Neural cell (in vitro differentiated cells): ENCODE data around the gene ERCC3. TPM values are rescaled to one million over a fixed set of nuclear protein-coding genes. Genes with fewer than 3 reads are reported as not detected.

Source experiments
- H2AFZ ChIP-seq: fragments of 200-600, 300-800 bp; sonication (generic), shearing (Covaris generic); 2 replicates; pipeline ENCODE4 v1.6.0; 2014; ENCODE audit warnings: low read depth, mild to moderate bottlenecking, antibody characterized with exemption, low read length, moderate library complexity
- H3F3A ChIP-seq: fragments of 200-600 bp; shearing (Covaris generic); 2 replicates; pipeline ENCODE4 v1.6.1; 2016; ENCODE audit warnings: mild to moderate bottlenecking, moderate library complexity, mixed read lengths, antibody characterized with exemption, low read length; ENCODE audit not compliant: insufficient read depth, poor library complexity, severe bottlenecking
- H3K27ac ChIP-seq: fragments of 200-600, 300-800 bp; sonication (generic), shearing (Covaris generic); 2 replicates; pipeline ENCODE4 v1.5.1; 2014; ENCODE audit warnings: mild to moderate bottlenecking, low read length, moderate library complexity
- H3K27me3 ChIP-seq: fragments of 300-800, 200-600 bp; sonication (generic), shearing (Covaris generic); 2 replicates; pipeline ENCODE4 v1.6.0; 2014; ENCODE audit warnings: mild to moderate bottlenecking, low read depth, low read length, moderate library complexity; ENCODE audit not compliant: insufficient read depth
- H3K36me3 ChIP-seq: fragments of 300-800, 200-600 bp; sonication (generic), shearing (Covaris generic); 2 replicates; pipeline ENCODE4 v1.5.1; 2014; ENCODE audit warnings: mild to moderate bottlenecking, antibody characterized with exemption, low read length, moderate library complexity; ENCODE audit not compliant: insufficient read depth
- H3K4me2 ChIP-seq: fragments of 300-800, 200-600 bp; sonication (generic), shearing (Covaris generic); 2 replicates; pipeline ENCODE4 v1.6.0; 2014; ENCODE audit warnings: mild to moderate bottlenecking, low read length
- H3K4me3 ChIP-seq: fragments of 300-800, 200-600 bp; sonication (generic), shearing (Covaris generic); 2 replicates; pipeline ENCODE4 v1.5.1; 2014; ENCODE audit warnings: mild to moderate bottlenecking, low read length, moderate library complexity
- H3K79me2 ChIP-seq: fragments of 200-600 bp; shearing (Covaris generic); replicated peaks from 2 replicates; pipeline ENCODE4 v1.6.0; 2014; ENCODE audit warnings: mild to moderate bottlenecking, low read length, moderate library complexity; ENCODE audit not compliant: insufficient read depth
- H3K9ac ChIP-seq: fragments of 300-800, 200-600 bp; sonication (generic), shearing (Covaris generic); 2 replicates; pipeline ENCODE4 v1.6.1; 2016; ENCODE audit warnings: mild to moderate bottlenecking, low read length, mixed read lengths
- H3K9me2 ChIP-seq: fragments of 200-600 bp; shearing (Covaris generic); 2 replicates; pipeline ENCODE4 v1.6.1; 2016; ENCODE audit warnings: mild to moderate bottlenecking, low read length, mixed read lengths; ENCODE audit not compliant: insufficient read depth
- H3K9me3 ChIP-seq: fragments of 200-600, 300-800 bp; sonication (generic), shearing (Covaris generic); 2 replicates; pipeline ENCODE4 v1.6.1; 2016; ENCODE audit warnings: mild to moderate bottlenecking, mixed run types, low read length, moderate library complexity, mixed read lengths
- H4K20me1 ChIP-seq: fragments of 200-600 bp; shearing (Covaris generic); 2 replicates; pipeline ENCODE4 v1.6.1; 2016; ENCODE audit warnings: mild to moderate bottlenecking, mixed run types; ENCODE audit not compliant: insufficient read depth
- EP300 ChIP-seq: fragments of 450-650 bp; conservative IDR thresholded peaks from 2 replicates; pipeline ENCODE4 v1.6.1; 2014; ENCODE audit warnings: antibody characterized with exemption, mild to moderate bottlenecking, moderate library complexity; ENCODE audit not compliant: poor library complexity, severe bottlenecking
- EZH2 ChIP-seq: fragments of 200-600, 300-800 bp; shearing (Covaris generic), sonication (generic); IDR thresholded peaks from 2 replicates; pipeline ENCODE4 v1.6.1; 2014; ENCODE audit warnings: antibody characterized with exemption, low read length, borderline replicate concordance, mild to moderate bottlenecking; ENCODE audit not compliant: insufficient read depth, poor library complexity, severe bottlenecking
- MXI1 ChIP-seq: fragments of 450-650 bp; conservative IDR thresholded peaks from 2 replicates; pipeline ENCODE4 v1.6.1; 2014; ENCODE audit warnings: antibody characterized with exemption, mild to moderate bottlenecking; ENCODE audit not compliant: poor library complexity, severe bottlenecking
- POLR2AphosphoS5 ChIP-seq: IDR thresholded peaks from 2 replicates; pipeline ENCODE4 v1.6.1; 2012
- RAD21 ChIP-seq: fragments of 450-650 bp; conservative IDR thresholded peaks from 2 replicates; pipeline ENCODE4 v1.6.1; 2014; ENCODE audit warnings: antibody characterized with exemption, mild to moderate bottlenecking, moderate library complexity
- SMC3 ChIP-seq: fragments of 450-650 bp; conservative IDR thresholded peaks from 2 replicates; pipeline ENCODE4 v1.6.1; 2014; ENCODE audit warnings: antibody characterized with exemption, mild to moderate bottlenecking, moderate library complexity; ENCODE audit not compliant: poor library complexity
- TAF1 ChIP-seq: IDR thresholded peaks from 2 replicates; pipeline ENCODE4 v1.6.1; 2012; ENCODE audit warnings: low read depth
- polyA plus RNA-seq: library from polyadenylated mRNA; depleted of rRNA; stranded (reverse); fragments of >200 nt; gene quantifications from 2 replicates; pipeline ENCODE4 v1.2.3, GENCODE V29; 2014
- TF ChIP-seq, protein P1 (sequence below): IDR thresholded peaks from 2 replicates; pipeline ENCODE4 v1.6.1; 2012; ENCODE audit warnings: borderline replicate concordance
- TF ChIP-seq, protein P2 (sequence below): fragments of 450-650 bp; IDR thresholded peaks from 2 replicates; pipeline ENCODE4 v1.5.1; 2014; ENCODE audit warnings: antibody characterized with exemption, mild to moderate bottlenecking, moderate library complexity; ENCODE audit not compliant: poor library complexity, severe bottlenecking

Gene ERCC3
- polyA plus RNA-seq, 1 donor from 2014 or later, result 112 TPM

DNA sequence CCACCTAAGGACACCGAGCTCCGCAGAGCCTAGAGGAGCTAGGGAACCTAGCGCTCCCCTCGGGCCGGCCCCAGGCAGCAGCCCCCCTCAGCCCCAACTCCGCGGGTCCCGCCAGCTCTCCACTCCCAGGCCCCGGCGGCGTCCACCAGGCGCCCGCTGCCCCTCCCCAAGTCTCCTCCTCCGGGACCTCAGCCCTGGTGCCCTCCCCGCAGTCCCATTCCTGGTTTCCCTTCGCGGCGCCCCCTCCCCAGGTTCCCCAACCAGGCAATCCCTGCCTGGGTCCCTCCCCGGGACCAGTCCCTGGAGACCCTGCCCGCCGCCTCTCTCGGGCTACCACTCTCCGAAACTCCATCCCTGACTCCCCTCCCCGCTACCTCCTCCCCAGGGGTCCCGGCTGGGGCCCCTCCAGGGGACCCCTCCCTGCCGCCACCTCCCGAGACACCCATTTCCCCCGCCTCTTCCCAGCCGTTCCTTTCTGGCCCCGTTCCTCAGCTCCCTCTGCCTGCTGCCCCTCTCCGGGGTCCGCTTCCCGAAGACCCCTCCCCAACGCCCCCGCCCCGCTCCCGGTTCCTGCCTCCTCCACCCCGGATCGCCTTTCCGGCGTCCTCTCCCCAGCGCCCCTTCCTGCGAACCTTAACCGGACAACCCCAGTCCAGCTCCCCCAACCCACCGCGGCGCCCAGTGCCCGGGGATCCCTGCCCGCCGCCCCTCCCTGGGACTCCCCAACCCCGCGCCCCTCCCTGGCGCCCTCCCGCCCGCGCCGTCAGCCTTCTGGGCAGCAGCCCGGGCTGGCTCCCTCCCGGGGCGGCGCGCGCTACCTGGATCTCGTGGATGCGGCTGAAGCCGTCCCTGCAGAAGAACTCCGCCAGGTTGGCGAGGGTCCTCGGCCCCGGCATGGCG lies 74.5 kb downstream of the ERCC3 start:
- peaks cover 23% of the 10 kb centered on the region for H3K27me3 ChIP-seq
- H2AFZ ChIP-seq, result peak overlapping the region; percentile 65
- H4K20me1 ChIP-seq, result no peaks in the 10 kb centered on the region
- H3K27ac ChIP-seq, result no peak overlapping the region
- H3K79me2 ChIP-seq, result peaks cover 9% of the 10 kb centered on the region
- H3K9me3 ChIP-seq, result no peaks in the 10 kb centered on the region
- no peaks in the 10 kb centered on the region for H3K9me2 ChIP-seq
- H3K9ac ChIP-seq, result peak overlapping the region; percentile 69
- H3K4me3 ChIP-seq, result peak overlapping the region; percentile 86
- no peaks in the 10 kb centered on the region for H3K36me3 ChIP-seq
- no peak for TF ChIP-seq MXI1
- TF ChIP-seq, protein P1, sequence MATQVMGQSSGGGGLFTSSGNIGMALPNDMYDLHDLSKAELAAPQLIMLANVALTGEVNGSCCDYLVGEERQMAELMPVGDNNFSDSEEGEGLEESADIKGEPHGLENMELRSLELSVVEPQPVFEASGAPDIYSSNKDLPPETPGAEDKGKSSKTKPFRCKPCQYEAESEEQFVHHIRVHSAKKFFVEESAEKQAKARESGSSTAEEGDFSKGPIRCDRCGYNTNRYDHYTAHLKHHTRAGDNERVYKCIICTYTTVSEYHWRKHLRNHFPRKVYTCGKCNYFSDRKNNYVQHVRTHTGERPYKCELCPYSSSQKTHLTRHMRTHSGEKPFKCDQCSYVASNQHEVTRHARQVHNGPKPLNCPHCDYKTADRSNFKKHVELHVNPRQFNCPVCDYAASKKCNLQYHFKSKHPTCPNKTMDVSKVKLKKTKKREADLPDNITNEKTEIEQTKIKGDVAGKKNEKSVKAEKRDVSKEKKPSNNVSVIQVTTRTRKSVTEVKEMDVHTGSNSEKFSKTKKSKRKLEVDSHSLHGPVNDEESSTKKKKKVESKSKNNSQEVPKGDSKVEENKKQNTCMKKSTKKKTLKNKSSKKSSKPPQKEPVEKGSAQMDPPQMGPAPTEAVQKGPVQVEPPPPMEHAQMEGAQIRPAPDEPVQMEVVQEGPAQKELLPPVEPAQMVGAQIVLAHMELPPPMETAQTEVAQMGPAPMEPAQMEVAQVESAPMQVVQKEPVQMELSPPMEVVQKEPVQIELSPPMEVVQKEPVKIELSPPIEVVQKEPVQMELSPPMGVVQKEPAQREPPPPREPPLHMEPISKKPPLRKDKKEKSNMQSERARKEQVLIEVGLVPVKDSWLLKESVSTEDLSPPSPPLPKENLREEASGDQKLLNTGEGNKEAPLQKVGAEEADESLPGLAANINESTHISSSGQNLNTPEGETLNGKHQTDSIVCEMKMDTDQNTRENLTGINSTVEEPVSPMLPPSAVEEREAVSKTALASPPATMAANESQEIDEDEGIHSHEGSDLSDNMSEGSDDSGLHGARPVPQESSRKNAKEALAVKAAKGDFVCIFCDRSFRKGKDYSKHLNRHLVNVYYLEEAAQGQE, result no peak
- TF ChIP-seq EZH2, result no peak
- no peak for TF ChIP-seq RAD21
- no peak for TF ChIP-seq POLR2AphosphoS5
- TF ChIP-seq, protein P2, sequence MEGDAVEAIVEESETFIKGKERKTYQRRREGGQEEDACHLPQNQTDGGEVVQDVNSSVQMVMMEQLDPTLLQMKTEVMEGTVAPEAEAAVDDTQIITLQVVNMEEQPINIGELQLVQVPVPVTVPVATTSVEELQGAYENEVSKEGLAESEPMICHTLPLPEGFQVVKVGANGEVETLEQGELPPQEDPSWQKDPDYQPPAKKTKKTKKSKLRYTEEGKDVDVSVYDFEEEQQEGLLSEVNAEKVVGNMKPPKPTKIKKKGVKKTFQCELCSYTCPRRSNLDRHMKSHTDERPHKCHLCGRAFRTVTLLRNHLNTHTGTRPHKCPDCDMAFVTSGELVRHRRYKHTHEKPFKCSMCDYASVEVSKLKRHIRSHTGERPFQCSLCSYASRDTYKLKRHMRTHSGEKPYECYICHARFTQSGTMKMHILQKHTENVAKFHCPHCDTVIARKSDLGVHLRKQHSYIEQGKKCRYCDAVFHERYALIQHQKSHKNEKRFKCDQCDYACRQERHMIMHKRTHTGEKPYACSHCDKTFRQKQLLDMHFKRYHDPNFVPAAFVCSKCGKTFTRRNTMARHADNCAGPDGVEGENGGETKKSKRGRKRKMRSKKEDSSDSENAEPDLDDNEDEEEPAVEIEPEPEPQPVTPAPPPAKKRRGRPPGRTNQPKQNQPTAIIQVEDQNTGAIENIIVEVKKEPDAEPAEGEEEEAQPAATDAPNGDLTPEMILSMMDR, result no peak
- no peak for TF ChIP-seq EP300
- TF ChIP-seq TAF1, result no peak
- TF ChIP-seq SMC3, result no peak
- peaks cover 2% of the 10 kb centered on the region for H3F3A ChIP-seq
- peak overlapping the region; percentile 69 for H3K4me2 ChIP-seq

DNA sequence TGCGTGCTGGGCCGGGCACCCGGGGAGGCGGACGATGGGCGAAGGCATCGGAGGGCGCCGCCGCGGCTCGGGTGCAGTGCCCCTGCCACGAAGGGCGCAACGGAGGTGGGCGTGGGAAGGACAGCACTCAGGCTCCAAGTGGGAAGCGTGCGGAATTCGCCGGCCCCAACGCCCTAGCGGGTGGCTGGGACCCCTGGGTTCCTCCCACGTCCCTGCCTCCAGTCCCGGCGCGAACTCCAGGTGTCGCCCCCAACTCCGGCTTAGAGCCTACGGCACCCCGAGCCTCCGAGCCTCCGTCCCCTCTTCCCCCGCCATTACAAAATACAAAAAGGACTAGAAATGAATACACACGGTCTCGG lies 75.2 kb downstream of the ERCC3 start:
- H2AFZ ChIP-seq, result peak overlapping the region; percentile 65
- H3K79me2 ChIP-seq, result peaks cover 9% of the 10 kb centered on the region
- no peaks in the 10 kb centered on the region for H3K9me2 ChIP-seq
- H3F3A ChIP-seq, result peaks cover 2% of the 10 kb centered on the region
- no peak overlapping the region for H3K27ac ChIP-seq
- H3K4me2 ChIP-seq, result peak overlapping the region; percentile 69
- H3K4me3 ChIP-seq, result peak overlapping the region; percentile 86
- H3K27me3 ChIP-seq, result peaks cover 23% of the 10 kb centered on the region
- H3K9ac ChIP-seq, result peak overlapping the region; percentile 69
- no peaks in the 10 kb centered on the region for H3K36me3 ChIP-seq
- H4K20me1 ChIP-seq, result no peaks in the 10 kb centered on the region
- H3K9me3 ChIP-seq, result no peaks in the 10 kb centered on the region
- TF ChIP-seq POLR2AphosphoS5, result no peak
- no peak for TF ChIP-seq RAD21
- no peak for TF ChIP-seq MXI1
- no peak for TF ChIP-seq EZH2
- TF ChIP-seq EP300, result no peak
- no peak for TF ChIP-seq TAF1
- TF ChIP-seq, protein P2, result no peak
- TF ChIP-seq, protein P1, result no peak
- TF ChIP-seq SMC3, result no peak
